G401 (cell line): ENCODE measurements around the gene CCR3. TPM values are rescaled to one million over a fixed set of nuclear protein-coding genes. Genes with fewer than 3 reads are reported as not detected.

ENCODE experiments used
- DNase-seq: peaks from one replicate; pipeline ENCODE4 v3.0.0-alpha.2; 2015; ENCODE audit warnings: low spot score
- in situ Hi-C: cut with HindIII; loops from 2 replicates; pipeline ENCODE4 v1.10.0; 2016; ENCODE audit warnings: low sequenced_read_pairs, mixed read lengths
- total RNA-seq: library from RNA; depleted of rRNA; stranded (reverse); fragments of >200 nt; shearing (Covaris generic); gene quantifications from 2 replicates; pipeline ENCODE4 v1.2.3, GENCODE V29; 2014

CCR3 gene
- total RNA-seq, 1 experiment from 2014 or later: 11.5 TPM

- in situ Hi-C loops: no loop called here
Observed at GRCh38 chr3:46289966-46290365, 47.7 kb downstream of the CCR3 start.

GRCh38 chr3:46291046-46291445, 48.8 kb downstream of the CCR3 start:
- in situ Hi-C loops: no loop called here
- no peak for DNase-seq

More at GRCh38 chr3:46289966-46290365, 47.7 kb downstream of the CCR3 start:
- no peak for DNase-seq

- in situ Hi-C loops: no loop called here
Observed at GRCh38 chr3:46293035-46293724, 50.9 kb downstream of the CCR3 start.

GRCh38 chr3:46293991-46294833, 52.0 kb downstream of the CCR3 start:
- DNase-seq: no peak
- in situ Hi-C loops: no loop called here

More at GRCh38 chr3:46293035-46293724, 50.9 kb downstream of the CCR3 start:
- DNase-seq: no peak

- in situ Hi-C loops: no loop called here
- DNase-seq: peak; percentile 19
Observed at GRCh38 chr3:46296826-46297225, 54.6 kb downstream of the CCR3 start.

GRCh38 chr3:46297658-46298423, 55.6 kb downstream of the CCR3 start:
- DNase-seq: peak; percentile 53
- in situ Hi-C loops: no loop called here

- no peak for DNase-seq
- in situ Hi-C loops: no loop called here
Observed at GRCh38 chr3:46298871-46299607, 56.8 kb downstream of the CCR3 start.

GRCh38 chr3:46299608-46300460, 57.6 kb downstream of the CCR3 start:
- in situ Hi-C loops: no loop called here
- no peak for DNase-seq

GRCh38 chr3:46300461-46300789, 58.2 kb downstream of the CCR3 start:
- DNase-seq: no peak
- in situ Hi-C loops: no loop called here

- DNase-seq: no peak
- in situ Hi-C loops: no loop called here
Observed at GRCh38 chr3:46301122-46301835, 59.0 kb downstream of the CCR3 start.

- no peak for DNase-seq
- in situ Hi-C loops: no loop called here
Observed at GRCh38 chr3:46303240-46303639, 61.0 kb downstream of the CCR3 start.

GRCh38 chr3:46304739-46305138, 62.5 kb downstream of the CCR3 start:
- no peak for DNase-seq
- in situ Hi-C loops: no loop called here

GRCh38 chr3:46312991-46313390, 70.7 kb downstream of the CCR3 start:
- peak; percentile 2 for DNase-seq
- in situ Hi-C loops: no loop called here

GRCh38 chr3:46314517-46314916, 72.3 kb downstream of the CCR3 start:
- in situ Hi-C loops: no loop called here
- DNase-seq: no peak

- in situ Hi-C loops: no loop called here
- DNase-seq: no peak
Observed at GRCh38 chr3:46316206-46316605, 73.9 kb downstream of the CCR3 start.
